ENCODE results near the gene PRKAR1B.

DNA sequence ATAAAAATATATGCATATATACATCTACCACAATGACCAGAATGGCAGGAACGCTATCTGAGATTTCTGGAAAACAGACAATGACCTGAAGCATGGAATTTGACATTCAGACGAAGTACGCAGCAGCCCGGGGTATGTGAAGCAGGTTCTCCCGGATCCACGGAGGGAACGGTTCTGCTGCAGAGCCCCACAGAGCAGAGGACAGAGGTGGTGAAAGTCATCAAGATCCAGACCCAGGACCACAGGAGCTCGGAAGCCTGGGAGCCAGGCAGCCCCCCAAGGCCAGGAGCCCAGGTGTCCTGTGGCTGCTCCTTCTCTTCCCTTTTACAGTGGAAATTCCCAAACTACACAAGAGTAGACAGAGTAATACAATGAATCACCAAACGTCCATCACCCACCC lies 42.7 kb downstream of the PRKAR1B start:
- TF ChIP-seq RCOR1 (IDR thresholded peaks at IDR 0.05; ENCODE audit: low read length) = no peak
- TF ChIP-seq TAF1 (IDR thresholded peaks at IDR 0.05; ENCODE audit: borderline replicate concordance, low read depth, low read length) = no peak
- TF ChIP-seq ELF1 (IDR thresholded peaks at IDR 0.05) = no peak
- TF ChIP-seq, protein P1, sequence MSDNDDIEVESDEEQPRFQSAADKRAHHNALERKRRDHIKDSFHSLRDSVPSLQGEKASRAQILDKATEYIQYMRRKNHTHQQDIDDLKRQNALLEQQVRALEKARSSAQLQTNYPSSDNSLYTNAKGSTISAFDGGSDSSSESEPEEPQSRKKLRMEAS (IDR thresholded peaks at IDR 0.05; ENCODE audit: low read depth) = no peak
- TF ChIP-seq, protein P2, sequence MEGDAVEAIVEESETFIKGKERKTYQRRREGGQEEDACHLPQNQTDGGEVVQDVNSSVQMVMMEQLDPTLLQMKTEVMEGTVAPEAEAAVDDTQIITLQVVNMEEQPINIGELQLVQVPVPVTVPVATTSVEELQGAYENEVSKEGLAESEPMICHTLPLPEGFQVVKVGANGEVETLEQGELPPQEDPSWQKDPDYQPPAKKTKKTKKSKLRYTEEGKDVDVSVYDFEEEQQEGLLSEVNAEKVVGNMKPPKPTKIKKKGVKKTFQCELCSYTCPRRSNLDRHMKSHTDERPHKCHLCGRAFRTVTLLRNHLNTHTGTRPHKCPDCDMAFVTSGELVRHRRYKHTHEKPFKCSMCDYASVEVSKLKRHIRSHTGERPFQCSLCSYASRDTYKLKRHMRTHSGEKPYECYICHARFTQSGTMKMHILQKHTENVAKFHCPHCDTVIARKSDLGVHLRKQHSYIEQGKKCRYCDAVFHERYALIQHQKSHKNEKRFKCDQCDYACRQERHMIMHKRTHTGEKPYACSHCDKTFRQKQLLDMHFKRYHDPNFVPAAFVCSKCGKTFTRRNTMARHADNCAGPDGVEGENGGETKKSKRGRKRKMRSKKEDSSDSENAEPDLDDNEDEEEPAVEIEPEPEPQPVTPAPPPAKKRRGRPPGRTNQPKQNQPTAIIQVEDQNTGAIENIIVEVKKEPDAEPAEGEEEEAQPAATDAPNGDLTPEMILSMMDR (IDR thresholded peaks at IDR 0.05) = no peak
- TF ChIP-seq GABPA (IDR thresholded peaks at IDR 0.05; ENCODE audit: low read depth) = no peak
- TF ChIP-seq, protein P3, sequence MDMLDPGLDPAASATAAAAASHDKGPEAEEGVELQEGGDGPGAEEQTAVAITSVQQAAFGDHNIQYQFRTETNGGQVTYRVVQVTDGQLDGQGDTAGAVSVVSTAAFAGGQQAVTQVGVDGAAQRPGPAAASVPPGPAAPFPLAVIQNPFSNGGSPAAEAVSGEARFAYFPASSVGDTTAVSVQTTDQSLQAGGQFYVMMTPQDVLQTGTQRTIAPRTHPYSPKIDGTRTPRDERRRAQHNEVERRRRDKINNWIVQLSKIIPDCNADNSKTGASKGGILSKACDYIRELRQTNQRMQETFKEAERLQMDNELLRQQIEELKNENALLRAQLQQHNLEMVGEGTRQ (IDR thresholded peaks at IDR 0.05; ENCODE audit: borderline replicate concordance, low read depth, low read length) = no peak
- TF ChIP-seq, protein P4, sequence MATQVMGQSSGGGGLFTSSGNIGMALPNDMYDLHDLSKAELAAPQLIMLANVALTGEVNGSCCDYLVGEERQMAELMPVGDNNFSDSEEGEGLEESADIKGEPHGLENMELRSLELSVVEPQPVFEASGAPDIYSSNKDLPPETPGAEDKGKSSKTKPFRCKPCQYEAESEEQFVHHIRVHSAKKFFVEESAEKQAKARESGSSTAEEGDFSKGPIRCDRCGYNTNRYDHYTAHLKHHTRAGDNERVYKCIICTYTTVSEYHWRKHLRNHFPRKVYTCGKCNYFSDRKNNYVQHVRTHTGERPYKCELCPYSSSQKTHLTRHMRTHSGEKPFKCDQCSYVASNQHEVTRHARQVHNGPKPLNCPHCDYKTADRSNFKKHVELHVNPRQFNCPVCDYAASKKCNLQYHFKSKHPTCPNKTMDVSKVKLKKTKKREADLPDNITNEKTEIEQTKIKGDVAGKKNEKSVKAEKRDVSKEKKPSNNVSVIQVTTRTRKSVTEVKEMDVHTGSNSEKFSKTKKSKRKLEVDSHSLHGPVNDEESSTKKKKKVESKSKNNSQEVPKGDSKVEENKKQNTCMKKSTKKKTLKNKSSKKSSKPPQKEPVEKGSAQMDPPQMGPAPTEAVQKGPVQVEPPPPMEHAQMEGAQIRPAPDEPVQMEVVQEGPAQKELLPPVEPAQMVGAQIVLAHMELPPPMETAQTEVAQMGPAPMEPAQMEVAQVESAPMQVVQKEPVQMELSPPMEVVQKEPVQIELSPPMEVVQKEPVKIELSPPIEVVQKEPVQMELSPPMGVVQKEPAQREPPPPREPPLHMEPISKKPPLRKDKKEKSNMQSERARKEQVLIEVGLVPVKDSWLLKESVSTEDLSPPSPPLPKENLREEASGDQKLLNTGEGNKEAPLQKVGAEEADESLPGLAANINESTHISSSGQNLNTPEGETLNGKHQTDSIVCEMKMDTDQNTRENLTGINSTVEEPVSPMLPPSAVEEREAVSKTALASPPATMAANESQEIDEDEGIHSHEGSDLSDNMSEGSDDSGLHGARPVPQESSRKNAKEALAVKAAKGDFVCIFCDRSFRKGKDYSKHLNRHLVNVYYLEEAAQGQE (IDR thresholded peaks at IDR 0.05; ENCODE audit: low read depth, low read length) = no peak
- no peak for TF ChIP-seq TCF12 (IDR thresholded peaks at IDR 0.05)
- TF ChIP-seq, protein P5, sequence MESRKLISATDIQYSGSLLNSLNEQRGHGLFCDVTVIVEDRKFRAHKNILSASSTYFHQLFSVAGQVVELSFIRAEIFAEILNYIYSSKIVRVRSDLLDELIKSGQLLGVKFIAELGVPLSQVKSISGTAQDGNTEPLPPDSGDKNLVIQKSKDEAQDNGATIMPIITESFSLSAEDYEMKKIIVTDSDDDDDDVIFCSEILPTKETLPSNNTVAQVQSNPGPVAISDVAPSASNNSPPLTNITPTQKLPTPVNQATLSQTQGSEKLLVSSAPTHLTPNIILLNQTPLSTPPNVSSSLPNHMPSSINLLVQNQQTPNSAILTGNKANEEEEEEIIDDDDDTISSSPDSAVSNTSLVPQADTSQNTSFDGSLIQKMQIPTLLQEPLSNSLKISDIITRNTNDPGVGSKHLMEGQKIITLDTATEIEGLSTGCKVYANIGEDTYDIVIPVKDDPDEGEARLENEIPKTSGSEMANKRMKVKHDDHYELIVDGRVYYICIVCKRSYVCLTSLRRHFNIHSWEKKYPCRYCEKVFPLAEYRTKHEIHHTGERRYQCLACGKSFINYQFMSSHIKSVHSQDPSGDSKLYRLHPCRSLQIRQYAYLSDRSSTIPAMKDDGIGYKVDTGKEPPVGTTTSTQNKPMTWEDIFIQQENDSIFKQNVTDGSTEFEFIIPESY (IDR thresholded peaks at IDR 0.05; ENCODE audit: borderline replicate concordance, low read depth) = no peak
- TF ChIP-seq FOSL2 (IDR thresholded peaks at IDR 0.05; ENCODE audit: borderline replicate concordance, low read depth) = no peak
